ENCODE results near the gene ZNF195. TPM values are rescaled to one million over a fixed set of nuclear protein-coding genes. Genes with fewer than 3 reads are reported as not detected.

Gene ZNF195
- total RNA-seq, 4 donors from 2014 or later, result 9.4 to 24.0 (median 15.6) TPM

DNA sequence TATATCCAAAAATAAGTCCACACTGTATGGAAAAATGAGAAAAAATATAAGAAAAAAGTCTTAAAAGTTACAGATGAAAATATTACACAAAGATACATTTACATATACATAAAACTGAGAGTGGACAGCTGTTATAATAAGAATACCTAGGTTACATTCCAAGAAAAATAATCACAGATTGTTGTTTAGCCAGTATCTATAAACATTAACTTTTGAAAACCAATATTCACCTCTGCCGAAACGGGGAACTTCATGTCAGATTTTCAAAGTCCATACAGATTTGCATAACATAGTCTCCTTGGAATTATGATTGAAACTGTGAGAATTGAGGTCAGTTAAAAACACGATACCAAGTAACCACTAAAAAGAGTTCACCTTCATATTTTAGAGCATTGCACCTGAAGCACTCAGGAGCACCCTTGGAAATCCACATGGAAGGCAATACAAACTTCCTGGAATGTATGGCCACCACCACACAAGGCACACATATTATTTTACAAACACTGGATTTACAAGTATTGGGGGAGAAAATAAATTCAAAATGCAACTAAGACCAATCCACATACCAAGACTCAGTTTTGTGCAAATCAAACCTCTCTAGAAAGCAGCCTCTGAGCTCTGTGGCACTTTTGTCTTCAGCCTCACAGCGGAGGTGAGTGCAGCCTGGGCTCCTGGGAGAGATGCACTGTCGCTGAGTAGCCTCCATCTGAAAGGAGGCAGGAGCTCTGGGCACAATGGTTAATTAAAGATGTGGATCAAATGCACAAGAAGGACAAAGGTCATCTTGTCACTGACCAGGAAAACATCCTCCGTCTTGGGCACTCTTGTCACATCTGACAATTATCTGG is 34.4 kb downstream of the ZNF195 start:
- no peaks in the 10 kb centered on the region for H3K9me3 ChIP-seq
- DNase-seq, result no peak
- intact Hi-C loops (cut with DNase I; ENCODE audit: low total_unique reads), result no loop called here
- H3K27me3 ChIP-seq, result no peaks in the 10 kb centered on the region
- H3K4me1 ChIP-seq, result no peaks in the 10 kb centered on the region
- H3K36me3 ChIP-seq, result no peaks in the 10 kb centered on the region
- H3K4me3 ChIP-seq, result no peak overlapping the region
- TF ChIP-seq POLR2A (IDR thresholded peaks at IDR 0.05), result no peak
- TF ChIP-seq CTCF (IDR thresholded peaks at IDR 0.05), result no peak
- no peak overlapping the region for H3K27ac ChIP-seq

DNA sequence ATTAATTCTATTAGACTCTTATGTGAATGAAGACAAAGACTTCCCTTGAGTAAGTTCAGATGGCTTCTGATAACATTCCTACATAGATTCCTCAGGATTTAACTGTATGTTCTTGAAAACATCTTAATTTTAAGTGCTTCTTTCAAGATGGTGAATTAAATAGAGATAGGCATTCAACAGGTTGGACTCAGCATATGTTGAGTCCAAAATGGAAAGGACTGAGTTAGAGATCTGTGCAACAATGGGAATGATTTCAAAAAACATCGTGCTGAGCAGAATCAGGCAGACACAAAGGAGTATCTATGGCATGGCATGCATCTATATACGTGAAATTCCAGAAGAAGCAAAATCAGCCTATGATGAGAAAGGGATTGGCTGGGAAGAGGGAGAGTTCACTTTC is 36.2 kb downstream of the ZNF195 start:
- Histone ChIP-seq H3K27ac (no peak overlapping the region), H3K36me3 (no peaks in the 10 kb centered on the region), H3K4me1 (no peaks in the 10 kb centered on the region), H3K27me3 (no peaks in the 10 kb centered on the region), H3K9me3 (no peaks in the 10 kb centered on the region), H3K4me3 (no peak overlapping the region)
- intact Hi-C loops (cut with DNase I; ENCODE audit: low total_unique reads), result no loop called here
- DNase-seq, result no peak
- TF ChIP-seq POLR2A (IDR thresholded peaks at IDR 0.05) (no peak), CTCF (IDR thresholded peaks at IDR 0.05) (no peak)

DNA sequence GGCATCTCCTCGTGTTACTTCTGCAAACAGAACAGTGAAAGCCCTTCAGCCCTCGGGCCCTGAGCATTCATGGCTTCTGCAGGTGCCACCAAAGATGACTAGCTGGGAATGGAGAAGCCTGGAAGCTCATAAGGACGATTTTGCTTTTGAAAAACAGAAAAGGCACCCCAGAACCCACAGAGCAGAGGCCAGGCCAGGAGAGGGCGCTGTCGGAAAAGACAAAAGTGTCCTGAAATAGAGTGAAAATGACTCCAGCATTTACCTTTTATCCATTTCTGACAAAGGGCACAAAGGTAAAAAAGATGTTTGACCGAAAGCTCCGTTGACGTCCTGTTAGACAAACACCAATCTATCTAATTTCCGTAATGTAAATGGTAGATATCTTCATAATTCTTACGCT is 37.6 kb downstream of the ZNF195 start:
- Histone ChIP-seq H3K4me3 (no peak overlapping the region), H3K27me3 (no peaks in the 10 kb centered on the region), H3K36me3 (no peaks in the 10 kb centered on the region), H3K4me1 (no peaks in the 10 kb centered on the region), H3K9me3 (no peaks in the 10 kb centered on the region), H3K27ac (no peak overlapping the region)
- DNase-seq, result peak in 1 of 2 donors; percentile 24
- intact Hi-C loops (cut with DNase I; ENCODE audit: low total_unique reads), result no loop called here
- TF ChIP-seq POLR2A (IDR thresholded peaks at IDR 0.05) (no peak), CTCF (IDR thresholded peaks at IDR 0.05) (peak; percentile 11 to 49 (median 32))

- intact Hi-C loops (cut with DNase I; ENCODE audit: low total_unique reads), result no loop called here
Measured at GRCh38 chr11:3340025-3340424, 38.9 kb downstream of the ZNF195 start.

More at GRCh38 chr11:3340025-3340424, 38.9 kb downstream of the ZNF195 start:
- Histone ChIP-seq H3K4me1 (no peaks in the 10 kb centered on the region), H3K4me3 (no peak overlapping the region), H3K9me3 (no peaks in the 10 kb centered on the region), H3K27ac (no peak overlapping the region), H3K27me3 (no peaks in the 10 kb centered on the region), H3K36me3 (no peaks in the 10 kb centered on the region)
- TF ChIP-seq CTCF (IDR thresholded peaks at IDR 0.05) (no peak), POLR2A (IDR thresholded peaks at IDR 0.05) (no peak)
- DNase-seq, result no peak
